ENCODE measurements around the gene IRF3.

The IRF3 gene

DNA sequence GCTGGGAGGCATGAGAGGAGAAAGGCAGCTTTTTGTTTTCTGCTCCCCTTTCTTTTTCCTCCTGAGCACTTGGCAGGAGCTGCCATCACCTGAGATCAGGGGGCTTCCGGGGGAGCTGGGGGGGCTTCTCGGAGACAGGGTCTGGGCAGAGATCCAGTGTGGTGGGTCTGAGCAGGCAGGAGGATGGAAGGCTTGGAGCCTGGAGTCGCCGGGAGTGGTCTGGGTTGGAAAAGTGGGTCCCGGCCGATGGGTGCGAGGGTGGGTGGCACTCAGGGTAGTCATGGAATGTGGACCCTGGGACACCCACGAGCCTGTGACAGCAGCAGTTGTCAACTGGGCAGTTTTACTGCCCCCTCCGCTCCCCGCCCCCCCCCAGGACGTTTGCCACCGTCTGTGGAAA, 21.5 kb upstream of the IRF3 start:
- no peak for DNase-seq

DNA sequence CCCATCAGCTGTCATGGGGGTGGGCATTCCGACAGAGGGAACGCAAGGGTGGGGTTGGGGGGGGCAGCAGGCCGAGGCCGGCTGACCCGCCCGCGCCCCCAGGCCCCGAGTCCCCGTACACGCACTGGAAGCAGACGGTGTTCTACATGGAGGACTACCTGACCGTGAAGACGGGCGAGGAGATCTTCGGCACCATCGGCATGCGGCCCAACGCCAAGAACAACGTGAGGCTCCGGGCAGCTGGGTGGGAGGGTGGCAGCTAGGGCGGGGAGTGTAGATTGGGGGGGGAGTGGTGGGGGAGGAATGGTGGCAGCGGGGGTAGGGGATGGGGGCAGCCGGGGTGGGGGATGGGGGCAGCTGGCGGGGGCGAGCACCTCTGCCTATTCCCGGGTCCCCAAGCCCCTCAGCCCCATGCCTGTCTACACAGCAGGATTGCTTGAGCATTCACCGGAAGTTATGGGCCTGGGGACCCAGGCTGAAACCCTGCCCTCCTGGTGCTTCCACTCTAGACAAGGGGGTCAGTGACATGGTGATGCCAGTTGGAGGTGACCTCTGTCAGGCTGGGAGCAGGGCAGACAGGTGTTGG, 20.9 kb upstream of the IRF3 start:
- no peak for DNase-seq

DNA sequence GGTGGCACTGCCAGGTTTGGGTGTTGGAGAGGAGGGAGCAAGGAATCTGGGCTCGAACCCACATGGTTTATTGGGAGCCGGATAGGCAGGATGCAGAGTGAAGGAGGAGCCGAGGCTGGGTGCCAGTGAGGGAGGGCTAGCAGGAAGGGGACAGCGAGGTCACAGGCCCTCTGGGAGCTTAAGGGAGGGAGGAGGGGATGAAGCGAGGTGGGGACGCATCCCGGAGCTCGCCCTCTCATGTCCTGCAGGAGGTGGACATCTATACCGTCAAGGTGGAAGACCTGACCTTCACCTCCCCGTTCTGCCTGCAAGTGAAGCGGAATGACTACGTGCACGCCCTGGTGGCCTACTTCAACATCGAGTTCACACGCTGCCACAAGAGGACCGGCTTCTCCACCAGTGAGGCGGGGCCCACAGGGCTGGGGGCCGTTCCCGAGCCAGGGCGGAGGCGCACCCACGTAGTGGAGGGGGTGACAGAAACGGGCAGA, 20.2 kb upstream of the IRF3 start:
- DNase-seq: no peak

DNA sequence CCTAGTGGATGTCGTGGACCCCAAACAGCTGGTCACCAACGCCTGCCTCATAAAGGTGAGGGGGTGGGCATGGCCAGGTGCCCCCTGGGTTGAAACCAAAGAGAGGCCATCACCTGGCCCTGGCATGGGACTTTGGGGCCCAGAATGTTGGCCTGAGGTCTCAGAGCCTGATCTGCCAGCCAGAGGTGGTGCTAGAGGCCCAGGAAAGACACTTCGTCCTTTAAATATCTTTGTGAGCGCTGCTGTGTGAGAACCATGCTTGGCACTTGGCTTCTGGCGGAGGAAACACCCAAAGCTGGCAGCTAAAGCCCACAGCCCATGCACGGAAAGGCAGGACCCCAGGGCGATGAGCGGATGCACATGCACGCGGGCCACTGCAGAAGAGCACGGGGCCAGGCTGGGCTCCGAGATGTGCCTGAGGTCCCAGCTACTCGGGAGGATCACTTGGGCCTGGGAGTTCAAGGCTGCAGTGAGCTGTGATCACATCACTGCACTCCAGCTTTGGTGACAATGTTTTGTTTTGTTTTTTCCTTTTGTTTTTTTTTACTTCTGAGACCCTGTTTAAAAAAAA, 19.4 kb upstream of the IRF3 start:
- no peak for DNase-seq

DNA sequence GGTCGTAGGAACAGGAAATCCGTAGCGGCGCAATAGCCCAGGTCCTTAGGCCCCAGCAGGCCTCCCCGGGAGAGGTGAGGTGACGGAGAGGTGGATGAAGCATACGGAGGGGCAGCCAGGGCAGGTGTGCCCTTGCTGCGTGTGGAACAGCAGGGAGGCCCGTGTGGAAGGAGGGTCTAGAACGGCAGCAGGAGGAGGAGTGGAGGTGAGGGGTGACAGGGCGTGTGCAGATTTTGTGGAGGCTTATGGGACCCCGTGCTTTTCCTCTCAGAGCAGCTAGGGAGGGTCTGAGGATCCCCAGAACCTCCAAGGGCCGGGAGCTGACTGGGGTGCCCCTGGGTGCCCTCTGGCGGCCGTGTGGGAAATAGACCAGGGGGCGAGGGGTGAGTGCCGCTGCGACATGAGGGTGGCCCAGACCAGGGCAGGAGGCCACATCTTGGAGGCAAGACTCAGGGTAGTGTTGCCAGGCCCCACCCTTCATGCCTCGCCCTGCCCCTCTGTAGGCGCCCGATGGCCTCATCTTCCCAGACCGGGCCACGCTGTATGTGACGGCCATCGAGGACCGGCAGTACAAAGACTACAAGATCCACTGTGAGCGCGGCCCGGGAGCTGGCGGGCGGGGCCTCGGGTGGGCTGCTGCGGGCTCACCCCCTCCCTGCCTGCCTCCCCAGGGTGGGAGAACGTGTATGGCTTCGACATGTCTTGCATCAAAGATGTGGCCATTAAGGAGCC, 18.8 kb upstream of the IRF3 start:
- no peak for DNase-seq

DNA sequence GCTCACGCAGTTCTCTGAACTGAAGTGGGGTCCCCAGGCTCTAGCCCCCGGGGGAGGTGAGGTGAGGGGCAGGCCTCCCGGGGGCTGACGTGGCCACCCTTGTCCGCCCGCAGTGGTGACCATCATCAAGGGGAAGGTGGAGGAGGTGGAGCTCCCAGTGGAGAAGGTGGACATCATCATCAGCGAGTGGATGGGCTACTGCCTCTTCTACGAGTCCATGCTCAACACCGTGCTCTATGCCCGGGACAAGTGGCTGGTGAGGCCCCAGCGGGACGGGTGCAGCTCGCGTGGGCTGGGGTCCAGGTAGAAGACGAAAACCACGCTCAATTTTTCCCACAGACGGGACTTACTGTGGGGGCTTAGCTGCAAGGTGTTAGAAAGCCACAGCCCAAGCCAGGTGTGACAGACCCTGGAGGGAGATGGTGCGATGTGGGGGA, 18.2 kb upstream of the IRF3 start:
- no peak for DNase-seq

DNA sequence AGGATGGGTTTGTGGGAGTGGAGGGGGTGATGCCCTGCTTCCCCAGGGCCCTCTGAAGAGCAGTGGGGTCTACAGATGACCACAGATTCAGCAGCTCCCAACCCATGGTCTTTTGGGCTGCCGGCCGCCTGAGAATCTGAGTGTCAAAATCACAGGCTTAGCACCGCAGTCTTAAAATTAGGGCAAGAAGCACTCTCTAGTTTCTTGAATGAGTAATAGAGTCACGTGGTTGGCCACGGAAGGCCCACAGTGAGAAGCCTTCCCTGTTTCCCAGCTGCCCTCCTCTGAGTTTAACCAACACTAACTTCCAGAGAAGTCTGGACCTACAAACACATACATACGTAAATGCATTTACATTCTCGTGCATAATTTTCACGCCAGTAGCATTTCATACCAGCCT, 16.6 kb upstream of the IRF3 start:
- DNase-seq: no peak

DNA sequence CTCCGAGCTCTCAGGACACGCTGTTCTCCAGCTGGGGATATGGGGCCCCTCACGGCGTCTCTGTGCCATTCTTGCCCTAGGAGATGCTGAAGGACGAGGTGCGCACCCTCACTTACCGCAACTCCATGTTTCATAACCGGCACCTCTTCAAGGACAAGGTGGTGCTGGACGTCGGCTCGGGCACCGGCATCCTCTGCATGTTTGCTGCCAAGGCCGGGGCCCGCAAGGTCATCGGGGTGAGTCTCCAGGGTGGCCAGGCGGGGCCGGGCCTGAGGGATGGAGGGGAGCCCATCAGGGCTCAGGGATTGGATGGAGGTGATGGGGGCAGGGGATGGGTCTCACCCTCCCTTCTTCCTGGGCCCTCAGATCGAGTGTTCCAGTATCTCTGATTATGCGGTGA, 16.2 kb upstream of the IRF3 start:
- DNase-seq: no peak

DNA sequence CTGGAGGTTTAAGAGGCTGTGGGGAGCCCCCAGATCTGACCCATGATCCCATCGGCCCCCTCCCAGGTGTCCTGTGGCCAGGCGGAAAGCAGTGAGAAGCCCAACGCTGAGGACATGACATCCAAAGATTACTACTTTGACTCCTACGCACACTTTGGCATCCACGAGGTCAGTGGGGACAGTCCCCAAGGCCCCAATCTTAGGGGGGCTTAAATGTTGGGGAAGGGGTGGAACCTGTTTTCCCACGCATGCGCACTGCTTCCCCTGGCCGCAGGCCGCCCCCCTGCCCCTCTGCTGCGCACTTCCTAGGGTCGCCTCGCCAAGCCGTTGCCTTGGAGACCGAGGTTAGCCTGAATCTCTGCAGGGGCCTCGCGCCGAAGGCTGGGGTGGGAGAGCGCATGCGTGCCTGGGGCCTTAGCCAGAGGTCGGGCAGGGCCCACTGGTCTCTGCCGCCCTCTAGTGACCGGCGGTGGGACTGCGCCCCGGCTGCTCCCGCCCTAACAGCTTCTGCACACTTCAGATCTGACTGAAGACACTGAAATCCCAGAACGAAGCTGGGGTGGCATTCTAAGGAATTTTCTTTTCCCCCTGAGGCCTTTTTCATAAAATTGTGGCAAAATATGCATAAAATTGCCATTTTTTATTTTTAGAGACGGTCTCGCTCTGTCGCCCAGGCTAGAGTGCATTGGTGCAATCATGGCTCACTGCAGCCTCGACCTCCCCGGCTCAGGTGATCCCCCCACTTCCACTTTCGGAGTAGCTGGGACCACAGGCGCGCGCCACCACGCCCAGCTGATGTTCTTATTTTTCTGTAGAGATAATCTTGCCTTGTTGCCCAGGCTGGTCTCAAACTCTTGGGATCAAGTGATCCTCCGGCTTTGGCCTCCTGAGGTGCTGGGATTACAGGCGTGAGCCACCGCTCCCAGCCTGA, 15.0 kb upstream of the IRF3 start:
- DNase-seq: peak; percentile 96

DNA sequence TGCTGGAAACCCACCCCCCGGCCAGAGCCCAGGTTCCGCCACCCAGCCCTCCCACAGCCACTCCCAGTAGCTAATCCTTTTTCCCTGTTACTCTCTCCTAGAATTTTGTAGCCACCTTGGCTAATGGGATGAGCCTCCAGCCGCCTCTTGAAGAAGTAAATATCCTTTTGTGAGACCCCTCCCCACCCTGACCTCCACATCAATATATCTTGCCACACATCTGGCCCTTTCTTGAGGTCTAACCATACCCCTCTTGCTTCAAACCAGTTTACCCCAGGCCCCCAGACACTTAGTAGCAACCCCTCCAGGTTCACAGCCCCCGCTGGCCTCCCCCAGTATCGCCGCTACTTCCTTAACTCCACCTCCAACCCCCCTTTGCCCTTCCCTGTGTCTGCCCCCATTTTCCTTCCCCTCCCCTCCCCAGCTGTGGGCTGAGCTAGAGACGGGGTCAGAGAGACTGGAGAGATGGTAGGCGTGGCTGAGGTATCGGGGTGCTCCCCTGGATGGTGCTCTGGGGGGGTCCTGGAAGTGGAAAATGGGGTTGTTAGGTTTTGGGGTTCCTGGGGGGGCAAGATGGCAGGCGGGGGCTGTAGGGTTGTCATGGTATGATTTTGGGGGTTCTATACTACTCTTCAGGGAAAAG, 14.2 kb upstream of the IRF3 start:
- peak; percentile 44 for DNase-seq

DNA sequence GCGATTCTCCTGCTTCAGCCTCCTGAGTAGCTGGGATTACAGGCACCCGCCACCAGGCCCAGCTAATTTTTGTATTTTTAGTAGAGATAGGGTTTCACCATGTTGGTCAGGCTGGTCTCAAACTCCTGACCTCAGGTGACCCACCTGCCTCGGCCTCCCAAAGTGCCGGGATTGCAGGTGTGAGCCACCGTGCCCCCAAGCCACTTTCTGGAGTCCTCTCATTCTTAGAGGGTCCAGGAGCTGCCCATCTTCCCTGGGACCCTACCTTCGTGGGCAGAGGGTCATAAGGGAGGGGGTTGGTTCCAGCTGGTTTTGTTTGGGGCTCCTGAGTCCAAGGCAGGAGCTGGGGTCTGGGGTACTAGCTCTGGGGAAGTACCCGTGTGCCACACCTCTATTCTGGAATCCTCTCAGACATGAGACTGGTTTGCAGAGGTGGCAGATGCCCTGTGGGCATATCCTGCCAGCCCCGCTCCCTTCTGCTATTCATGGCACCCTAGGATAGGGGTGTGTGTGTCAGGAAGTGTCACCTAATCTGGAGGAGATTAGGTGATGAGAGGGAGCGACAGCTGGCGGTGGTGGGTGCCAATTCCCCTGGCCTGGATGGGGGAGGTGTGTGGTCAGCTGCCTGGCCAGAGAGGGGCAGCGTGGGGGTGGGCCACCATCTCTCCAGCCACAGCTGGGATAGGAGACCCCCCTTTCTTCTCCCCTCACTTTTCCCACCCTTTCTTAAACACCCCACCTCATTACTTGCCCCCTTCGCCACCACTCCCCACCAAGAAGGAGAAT, 13.5 kb upstream of the IRF3 start:
- peak; percentile 81 for DNase-seq

DNA sequence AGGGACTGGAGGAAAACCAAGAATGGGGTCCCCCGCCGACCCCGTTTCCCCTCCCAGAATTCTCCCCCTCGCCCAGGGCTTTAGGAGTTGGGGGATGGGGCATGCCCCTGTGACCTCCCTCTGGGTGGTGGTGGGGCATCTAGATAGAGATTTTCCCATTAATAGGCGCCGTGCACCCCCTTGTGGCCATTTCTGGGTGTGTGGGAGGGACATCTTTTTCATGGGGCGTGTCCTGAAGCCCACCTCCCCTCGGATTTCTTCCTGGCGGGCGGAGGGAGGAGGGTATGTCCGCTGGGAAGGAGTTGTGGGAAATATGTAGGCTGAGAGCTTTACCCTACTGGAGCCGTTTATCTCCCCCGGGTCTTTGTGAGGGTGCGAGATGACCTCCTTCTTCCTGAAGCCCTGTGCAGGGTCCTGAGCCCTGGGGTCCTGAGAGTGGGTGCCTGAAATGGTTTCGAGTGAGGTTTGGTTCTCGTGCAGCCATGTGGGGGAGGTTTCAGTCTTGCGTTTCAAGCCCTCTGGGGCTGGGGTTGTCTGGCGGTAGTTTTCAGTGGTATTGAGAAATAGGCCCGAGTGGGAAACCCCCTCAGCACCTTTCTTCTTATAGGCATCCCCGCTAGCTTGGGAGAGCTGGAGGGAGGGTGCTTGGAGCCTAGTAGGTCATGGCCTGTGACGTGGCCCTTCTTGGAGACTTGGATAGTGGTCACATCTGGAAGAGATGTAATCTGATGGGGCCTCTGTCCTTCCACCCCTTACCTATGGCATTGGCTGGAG, 12.4 kb upstream of the IRF3 start:
- peak; percentile 85 for DNase-seq

DNA sequence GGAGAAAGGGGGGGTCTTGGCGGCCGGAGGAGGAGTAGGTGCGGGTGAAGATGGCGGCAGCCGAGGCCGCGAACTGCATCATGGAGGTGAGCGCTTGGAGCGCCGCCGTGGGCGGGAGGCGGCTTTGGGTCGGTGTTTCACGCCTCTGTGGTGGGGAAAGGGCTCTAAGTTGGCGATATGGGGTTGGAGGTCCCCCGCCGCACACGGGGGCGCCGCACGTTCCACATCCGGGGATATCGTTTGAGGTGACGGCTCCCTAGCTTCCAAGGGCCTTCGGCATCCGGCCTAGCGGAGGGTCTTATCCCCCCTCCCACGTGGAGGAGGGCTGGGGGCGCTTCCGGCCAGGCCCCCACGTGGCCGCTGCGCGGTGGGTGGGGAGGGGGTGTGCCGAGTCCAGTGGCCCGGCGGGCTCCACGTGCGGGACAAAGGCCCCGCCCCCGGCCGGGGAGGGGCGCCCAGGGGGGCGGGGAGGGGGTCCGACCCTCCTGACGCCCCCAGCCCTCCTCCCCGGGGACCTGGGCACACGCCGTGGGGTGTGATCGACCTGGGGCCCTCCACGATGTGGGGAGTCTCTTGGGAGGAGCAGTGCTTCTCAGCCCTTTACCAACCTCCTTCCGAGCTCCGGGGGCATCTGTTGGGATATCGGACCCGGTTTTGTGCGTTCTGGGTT, 11.7 kb upstream of the IRF3 start, which contains the start of gene PRMT1:
Gene PRMT1 (plus strand): TSS at position 41 of the 670 bp plus-strand sequence. CDS start 10 bp downstream, at position 51.
- DNase-seq: peak; percentile 90

DNA sequence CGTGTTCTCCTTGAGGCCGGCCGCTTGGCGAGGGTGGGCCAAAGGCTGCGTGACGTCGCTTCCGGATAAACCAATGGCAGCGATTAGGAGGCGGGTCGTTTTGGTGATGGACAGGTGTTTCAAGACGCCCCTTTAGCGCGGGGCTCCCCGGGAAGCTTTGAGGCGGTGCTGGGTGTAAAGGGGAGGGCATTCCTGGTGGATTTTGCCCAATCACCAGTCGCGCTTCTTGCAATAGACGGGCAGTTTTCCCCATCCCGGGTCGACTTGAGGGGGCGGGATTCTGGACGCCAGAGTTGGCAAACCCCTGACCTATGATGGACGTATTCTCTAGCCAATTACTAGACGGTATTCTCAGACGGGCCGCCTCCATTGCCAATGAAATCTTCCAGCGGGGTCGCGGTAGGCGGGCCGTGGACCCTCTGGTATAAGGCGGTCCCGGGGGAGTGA, 11.2 kb upstream of the IRF3 start:
- DNase-seq: peak; percentile 100

DNA sequence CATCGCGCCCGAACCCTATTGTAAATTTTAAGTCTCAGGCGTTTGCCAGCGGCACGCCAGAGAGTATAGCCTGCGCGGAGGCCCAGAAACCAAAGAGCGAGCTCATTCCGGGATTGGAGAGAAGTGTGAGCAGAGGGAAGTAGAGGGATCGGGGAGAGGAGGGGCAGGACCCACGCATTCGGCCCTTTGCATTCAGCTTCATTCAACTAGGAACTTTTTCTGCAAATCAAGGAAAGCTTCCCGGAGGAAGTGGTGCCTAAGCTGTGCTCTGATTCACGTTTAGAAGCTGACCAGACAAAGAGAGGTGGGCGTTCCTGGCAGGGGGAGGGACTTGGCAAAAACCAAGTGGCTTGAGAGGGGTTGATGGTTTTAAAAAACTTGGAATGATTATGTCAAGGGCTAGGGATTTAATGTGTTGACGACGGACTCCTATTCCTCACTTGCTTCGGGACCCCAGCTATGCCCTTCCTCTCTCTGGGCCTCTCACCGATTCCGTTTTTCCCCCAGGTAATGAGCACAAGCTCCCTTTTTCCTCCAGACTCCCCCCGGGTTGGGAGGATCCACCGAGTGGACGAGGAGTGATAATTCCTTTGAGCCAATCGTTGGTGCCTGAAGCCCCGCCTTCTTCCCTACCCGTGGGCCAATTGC, 10.6 kb upstream of the IRF3 start:
- peak; percentile 97 for DNase-seq

DNA sequence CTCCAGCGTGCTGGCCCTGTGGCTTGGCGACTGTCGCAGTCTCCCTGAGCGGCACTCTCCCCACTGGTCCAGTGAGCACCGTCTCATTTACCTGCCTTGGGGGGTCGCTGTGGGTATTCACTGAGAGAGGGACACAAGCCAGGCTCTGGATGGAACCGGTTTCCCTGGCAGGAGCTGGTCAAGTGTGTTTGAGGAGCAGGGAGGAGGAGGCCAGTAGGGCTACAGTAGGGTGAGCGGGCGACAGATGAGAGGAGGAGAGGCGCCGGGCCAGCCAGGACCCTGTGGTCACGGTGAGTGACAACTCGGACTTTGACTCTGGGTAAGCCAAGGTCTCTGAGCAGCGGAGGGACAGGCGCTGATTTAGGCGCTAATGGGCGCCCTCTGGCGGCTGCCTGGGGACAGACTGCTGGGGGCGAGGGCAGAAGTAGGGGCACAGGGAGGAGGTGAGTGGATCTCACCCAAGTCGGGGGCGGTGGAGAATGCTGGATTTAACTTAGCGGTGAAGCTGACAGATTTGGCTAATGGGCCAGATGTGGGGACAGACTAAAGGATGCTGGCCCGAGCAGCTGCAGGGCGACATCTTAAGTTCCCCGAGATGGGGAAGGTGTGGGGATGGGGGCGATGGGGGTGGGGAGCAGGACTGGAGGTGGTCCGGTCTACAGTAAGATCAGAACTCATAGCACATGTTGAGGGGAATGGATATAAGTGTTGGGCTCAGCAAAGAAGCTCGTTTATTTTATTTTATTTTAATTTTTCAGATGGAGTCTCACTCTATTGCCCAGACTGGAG, 6.7 kb upstream of the IRF3 start:
- DNase-seq: peak; percentile 91

DNA sequence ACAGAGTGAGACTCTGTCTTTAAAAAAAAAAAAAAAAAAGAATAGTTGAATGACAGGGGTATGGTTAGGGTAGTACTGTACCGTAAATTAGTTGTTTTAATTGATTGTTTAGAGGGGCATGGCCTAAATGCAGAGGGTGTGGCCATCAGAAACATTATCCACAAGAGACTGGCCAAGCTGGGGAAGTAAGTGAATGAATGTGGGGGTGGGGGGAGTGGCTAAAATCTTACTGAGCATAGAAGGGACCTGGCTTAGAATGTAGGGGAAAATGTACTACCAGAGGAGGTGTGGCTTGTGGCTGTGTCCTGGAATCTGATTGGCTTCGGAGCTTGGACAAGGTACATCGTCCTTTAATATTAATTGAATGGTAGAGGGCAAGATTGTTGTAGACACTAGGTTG, 3.9 kb upstream of the IRF3 start:
- no peak for DNase-seq

DNA sequence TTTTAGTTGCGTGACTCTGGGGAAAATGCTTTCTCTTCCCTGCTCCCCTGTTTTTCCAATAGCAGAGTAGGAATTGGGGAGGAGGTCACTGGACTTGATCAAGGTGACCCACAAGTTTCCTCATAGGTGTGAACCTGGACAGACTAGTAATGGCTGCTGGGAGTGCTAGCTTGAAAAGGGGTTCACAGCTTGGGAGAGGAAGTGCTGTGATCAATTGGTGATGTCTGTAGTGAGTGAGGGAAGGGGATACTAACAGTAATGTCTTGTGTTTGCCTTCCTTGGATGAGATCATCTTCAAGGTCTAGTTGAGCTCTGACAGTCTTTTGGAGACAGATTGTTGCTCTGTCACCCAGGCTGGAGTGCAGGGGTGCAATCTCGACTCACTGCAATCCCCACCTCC, 1.8 kb upstream of the IRF3 start:
- DNase-seq: no peak

DNA sequence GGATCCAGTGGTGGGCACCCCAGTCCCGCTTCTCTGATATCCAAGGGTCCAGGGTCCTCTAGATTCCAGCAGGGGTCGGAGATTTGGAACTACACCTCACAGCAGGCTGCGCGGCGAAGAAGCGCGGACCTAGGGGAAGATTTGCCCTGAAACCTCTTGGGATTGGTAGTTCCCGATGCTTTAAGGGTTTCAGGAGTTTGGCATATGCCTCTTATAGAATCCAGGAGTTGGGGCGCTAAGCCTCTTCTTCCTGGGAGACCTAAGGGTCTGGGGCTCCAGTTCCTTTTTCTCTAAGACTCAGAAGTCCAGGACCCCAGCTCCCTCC, 425 bp upstream of the IRF3 start:
- DNase-seq: peak; percentile 53
